NCI-H82 treated with DMSO at 0.1 percent for 48 hours (cell line): ENCODE data around the gene SPATA31E1.
"Not testable (repeated sequence)": the region's sequence is repeated elsewhere in the genome, so short reads cannot be mapped to it uniquely, and the experiment has no call there.

Source experiments
- DNase-seq: peaks from one replicate; lab custom pipeline; 2025; ENCODE audit not compliant: unreplicated experiment; lab: John Stamatoyannopoulos, UW

Gene SPATA31E1

GRCh38 chr9:87882627-87883026 is at the start of gene SPATA31E1:
Gene SPATA31E1 (plus strand): TSS chr9:87882877. CDS start chr9:87882892, 15 bp downstream.
- DNase-seq = no peak

GRCh38 chr9:87834357-87834756 is 48.3 kb upstream of the SPATA31E1 start:
- no peak for DNase-seq

GRCh38 chr9:87836536-87836935 is 46.1 kb upstream of the SPATA31E1 start:
- DNase-seq = no peak

- DNase-seq = no peak
Measured at GRCh38 chr9:87836951-87837705, 45.5 kb upstream of the SPATA31E1 start.

GRCh38 chr9:87840134-87840533 is 42.5 kb upstream of the SPATA31E1 start:
- no peak for DNase-seq

- DNase-seq = no peak
Measured at GRCh38 chr9:87842878-87843585, 39.6 kb upstream of the SPATA31E1 start.

GRCh38 chr9:87844506-87844905 is 38.2 kb upstream of the SPATA31E1 start:
- DNase-seq = no peak

- not testable (repeated sequence) for DNase-seq
Measured at GRCh38 chr9:87847817-87848216, 34.9 kb upstream of the SPATA31E1 start.

- DNase-seq = no peak
Measured at GRCh38 chr9:87849144-87849758, 33.4 kb upstream of the SPATA31E1 start.

- DNase-seq = no peak
Measured at GRCh38 chr9:87850391-87850790, 32.3 kb upstream of the SPATA31E1 start.

GRCh38 chr9:87851186-87851585 is 31.5 kb upstream of the SPATA31E1 start:
- not testable (repeated sequence) for DNase-seq

- DNase-seq = no peak
Measured at GRCh38 chr9:87853302-87853701, 29.4 kb upstream of the SPATA31E1 start.

- DNase-seq = peak; percentile 8
Measured at GRCh38 chr9:87853876-87854579, 28.6 kb upstream of the SPATA31E1 start.

- no peak for DNase-seq
Measured at GRCh38 chr9:87854580-87854955, 28.1 kb upstream of the SPATA31E1 start.

- DNase-seq = no peak
Measured at GRCh38 chr9:87855061-87855460, 27.6 kb upstream of the SPATA31E1 start.

GRCh38 chr9:87857141-87857947 is 25.3 kb upstream of the SPATA31E1 start:
- no peak for DNase-seq

GRCh38 chr9:87857948-87858335 is 24.7 kb upstream of the SPATA31E1 start:
- DNase-seq = no peak

GRCh38 chr9:87859137-87859536 is 23.5 kb upstream of the SPATA31E1 start:
- no peak for DNase-seq

- DNase-seq = no peak
Measured at GRCh38 chr9:87859786-87860185, 22.9 kb upstream of the SPATA31E1 start.

- DNase-seq = no peak
Measured at GRCh38 chr9:87861332-87861731, 21.3 kb upstream of the SPATA31E1 start.
